HG03354 (cell line): ENCODE results near the gene WSCD2.

Experiments
- ATAC-seq: cut with Tn5 transposase; IDR thresholded peaks from one replicate; pipeline ENCODE4 v1.9.1; 2021; ENCODE audit warnings: mild to moderate bottlenecking; ENCODE audit not compliant: unreplicated experiment, poor library complexity, severe bottlenecking

The WSCD2 gene

GRCh38 chr12:108148521-108149074 is 19.5 kb downstream of the WSCD2 start:
- ATAC-seq = no peak

DNA sequence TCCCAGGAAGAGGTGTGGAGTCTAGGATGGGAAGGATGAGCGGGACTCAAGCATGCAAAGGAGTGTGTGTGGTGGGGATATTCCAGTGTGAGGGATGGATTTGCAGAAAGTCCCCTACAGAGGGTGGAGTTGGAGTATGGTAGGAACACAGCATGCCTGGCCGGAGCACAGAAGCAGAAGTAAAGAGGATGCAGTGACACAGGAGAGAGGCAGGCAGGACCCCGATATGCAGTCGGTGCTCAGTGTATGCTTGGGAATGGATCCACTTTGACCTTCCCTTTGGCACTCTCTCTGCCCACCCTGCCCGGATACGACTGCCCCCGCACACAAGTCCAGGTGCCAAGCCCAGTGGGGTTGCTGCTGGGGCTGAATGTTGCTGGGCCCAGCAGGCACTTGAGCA is 21.3 kb downstream of the WSCD2 start:
- no peak for ATAC-seq

GRCh38 chr12:108151533-108152169 is 22.6 kb downstream of the WSCD2 start:
- ATAC-seq = no peak

DNA sequence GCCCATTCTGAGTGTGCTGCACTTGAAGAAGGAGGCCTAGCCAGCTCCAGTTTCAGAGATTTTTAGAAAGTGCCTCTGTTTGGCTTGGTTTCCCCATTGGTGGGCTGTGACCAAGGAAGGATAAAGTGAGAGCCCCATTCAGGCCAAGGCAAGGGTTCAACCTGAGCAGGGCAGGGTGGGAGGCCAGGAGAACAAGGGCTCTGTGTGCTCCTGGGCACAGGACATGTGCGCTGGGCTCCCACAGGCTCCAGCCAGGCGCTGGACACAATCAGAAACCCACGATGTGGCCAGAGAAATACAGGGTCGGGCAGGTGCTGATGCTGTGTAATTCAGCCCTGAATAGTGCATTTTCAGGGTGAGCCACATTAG is 23.1 kb downstream of the WSCD2 start:
- ATAC-seq = no peak

DNA sequence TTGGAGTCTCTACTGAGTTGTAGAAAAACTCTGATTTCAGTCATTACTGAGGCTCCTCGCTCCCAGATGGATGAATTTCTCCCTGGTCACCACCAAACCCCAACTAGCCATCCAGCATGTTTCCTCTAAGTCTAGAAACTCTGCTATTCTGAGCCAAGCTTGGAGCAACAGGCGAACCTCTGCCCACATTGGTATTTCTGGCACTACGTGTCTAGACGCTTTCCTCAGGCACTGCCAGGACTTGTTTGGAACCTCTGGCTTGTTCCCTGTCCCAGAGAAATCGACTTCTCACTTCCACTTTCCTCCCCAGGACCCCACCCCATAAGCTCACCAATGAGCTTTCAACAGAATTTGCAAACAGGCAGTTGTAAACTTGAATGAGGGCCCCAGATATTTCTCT is 27.6 kb downstream of the WSCD2 start:
- ATAC-seq = no peak

DNA sequence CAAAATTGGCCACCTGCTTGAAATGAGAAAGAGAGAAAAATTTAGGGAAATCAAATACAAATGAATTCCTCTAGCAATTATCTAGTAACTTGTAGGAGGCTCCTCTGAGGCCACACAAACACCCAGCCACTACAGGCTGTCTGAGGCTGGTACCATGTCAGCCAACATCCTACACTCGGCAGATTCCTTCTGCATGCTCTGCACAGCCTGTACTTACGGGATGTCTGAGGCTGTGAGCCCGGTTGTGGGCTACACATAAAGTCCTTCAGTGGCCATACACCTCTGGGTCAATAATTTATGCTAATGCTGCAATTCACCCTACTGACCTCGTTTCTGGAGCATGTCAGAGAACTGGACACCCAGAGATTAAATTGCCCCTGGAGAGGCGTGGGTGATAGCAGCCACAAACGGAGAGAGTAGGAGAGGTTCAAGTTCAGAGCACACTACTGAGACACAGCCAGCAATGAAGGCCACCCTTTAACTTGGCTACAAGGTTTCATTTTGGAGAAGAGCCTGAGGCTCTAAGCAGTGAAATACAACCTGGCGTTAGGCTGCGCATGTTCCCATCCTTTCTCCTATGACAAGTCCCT is 28.9 kb downstream of the WSCD2 start:
- no peak for ATAC-seq

- ATAC-seq = no peak
Measured at GRCh38 chr12:108162207-108162606, 33.1 kb downstream of the WSCD2 start.

DNA sequence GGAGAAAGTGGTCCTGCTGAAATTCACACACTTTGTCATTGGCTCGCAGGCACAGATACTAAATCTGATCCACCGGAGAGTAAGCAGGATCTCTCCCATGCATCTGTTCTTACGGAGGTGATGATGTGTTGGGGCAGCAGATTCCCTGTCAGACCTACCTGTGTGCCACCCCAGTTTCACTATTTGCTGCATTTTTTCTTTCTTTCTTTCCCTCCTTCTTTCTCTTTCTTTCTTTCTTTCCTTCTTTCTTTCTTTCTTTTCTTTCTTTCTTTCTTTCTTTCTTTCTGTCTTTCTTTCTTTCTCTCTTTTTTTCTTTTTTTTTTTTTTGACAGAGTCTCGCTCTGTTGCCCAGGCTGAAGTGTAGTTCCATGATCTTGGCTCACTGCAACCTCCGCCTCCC is 37.4 kb downstream of the WSCD2 start:
- no peak for ATAC-seq

DNA sequence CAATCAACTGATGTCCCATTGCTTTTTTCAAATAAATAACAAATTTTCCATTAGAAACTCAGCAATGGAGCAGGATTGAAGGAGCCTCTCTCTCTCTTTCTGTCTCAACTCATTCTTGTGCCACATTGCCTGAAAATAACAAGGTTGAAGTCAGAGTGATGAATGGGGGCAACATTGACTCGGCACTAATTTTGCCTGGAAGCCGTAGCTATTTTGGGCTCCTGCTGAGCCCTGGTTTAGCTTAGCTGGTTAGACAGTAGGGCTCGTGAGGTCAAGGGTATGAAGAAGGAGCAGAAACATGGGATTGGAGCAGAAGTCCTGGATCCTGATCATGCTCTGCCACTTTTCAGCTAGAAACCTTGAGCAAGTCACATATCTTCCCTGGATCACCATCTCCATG is 38.9 kb downstream of the WSCD2 start:
- ATAC-seq = no peak

DNA sequence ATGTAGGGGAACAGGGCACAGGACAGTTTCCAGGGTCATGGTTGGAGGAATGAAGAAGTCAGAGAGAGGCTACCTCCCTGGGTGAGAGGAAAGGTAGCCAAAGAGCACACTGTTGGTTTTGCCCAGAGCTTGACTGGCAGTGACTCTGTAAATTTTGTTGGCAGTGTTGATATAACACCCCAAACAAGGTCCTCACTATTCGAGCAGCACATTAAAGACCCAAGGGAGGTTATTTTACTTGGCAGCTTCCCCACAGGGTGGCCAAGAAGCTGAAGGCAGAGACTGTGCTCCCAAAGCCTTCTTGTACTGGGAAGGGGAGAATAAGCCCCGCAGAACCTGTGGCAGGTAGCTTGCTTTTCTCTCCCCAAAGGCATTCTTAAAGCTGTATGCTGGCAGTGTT is 40.6 kb downstream of the WSCD2 start:
- no peak for ATAC-seq

GRCh38 chr12:108170164-108170563 is 41.1 kb downstream of the WSCD2 start:
- ATAC-seq = no peak

DNA sequence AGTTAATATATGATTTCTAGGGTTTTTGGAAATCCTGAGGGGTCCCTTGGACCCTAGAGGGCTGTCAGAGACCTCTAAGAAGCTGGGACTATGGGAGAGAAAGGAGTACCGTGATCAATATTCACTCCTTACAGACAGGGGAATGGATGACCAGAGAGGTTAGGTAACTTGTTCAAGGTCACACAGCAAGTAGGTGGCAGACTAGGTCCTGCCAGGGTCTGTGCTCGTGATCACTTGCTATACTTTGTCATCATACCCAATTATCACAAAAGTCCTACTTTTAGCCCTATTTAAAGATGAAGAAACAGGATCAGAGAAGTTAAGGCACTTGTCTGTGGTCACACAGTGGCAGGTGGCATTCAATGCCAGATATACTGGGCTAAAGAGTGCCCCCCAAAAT is 42.9 kb downstream of the WSCD2 start:
- ATAC-seq = no peak

DNA sequence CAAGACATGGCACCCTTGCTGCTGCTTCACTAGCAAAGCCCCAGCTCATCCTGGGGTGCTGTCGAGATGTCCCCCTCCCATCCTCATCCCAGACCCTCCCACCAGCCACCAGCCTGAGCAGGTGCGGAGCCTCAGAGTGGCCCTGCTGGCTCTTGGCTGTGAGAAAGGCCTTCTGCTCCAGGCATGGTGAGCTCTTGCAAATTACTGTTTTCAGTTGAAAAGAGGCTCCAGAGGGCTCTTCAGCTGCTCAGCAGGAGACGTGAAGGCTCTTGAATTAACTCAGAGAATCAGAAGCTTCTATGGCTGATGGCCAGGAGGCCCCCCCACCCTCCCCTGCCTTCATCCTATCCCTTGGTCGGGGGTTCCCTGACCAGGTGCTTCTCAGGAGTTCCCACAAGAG is 44.1 kb downstream of the WSCD2 start:
- no peak for ATAC-seq

DNA sequence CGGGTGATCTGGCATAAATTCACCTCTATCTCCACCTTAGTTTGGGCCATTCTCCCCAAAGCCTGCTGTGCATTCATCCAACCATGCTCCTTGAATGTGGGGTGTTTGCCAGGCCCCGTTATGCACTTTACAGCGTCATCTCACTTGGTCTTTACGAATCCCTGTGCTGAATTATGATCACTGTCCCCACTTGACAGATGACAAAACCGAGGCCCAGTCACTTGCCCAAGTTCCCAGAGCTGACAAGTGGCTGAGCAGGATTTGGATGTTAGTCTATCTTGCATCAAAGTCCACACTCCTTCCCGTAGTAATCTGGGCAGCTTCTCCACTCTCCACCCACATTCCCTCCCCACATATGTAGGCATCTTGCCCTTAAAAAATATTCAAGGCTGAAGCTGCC is 44.8 kb downstream of the WSCD2 start:
- ATAC-seq = no peak

DNA sequence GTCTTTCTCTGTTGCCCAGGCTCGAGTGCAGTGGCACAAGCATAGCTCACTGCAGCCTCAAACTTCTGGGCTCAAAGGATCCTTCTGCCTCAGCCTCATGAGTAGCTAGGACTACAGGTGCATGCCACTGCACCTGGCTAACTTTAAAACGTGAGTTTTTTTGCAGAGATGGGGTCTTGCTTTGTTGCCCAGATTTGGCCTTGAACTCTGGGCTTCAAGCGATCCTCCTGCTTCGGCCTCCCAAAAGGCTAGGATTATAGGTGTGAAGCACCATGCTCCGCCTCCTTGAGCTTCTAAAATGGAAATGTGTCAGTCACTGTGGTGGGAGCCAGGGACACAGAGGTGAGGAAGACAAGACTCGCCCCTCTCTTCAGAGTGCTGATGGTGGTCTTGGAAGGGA is 45.6 kb downstream of the WSCD2 start:
- ATAC-seq = no peak

- ATAC-seq = no peak
Measured at GRCh38 chr12:108175310-108175709, 46.2 kb downstream of the WSCD2 start.

DNA sequence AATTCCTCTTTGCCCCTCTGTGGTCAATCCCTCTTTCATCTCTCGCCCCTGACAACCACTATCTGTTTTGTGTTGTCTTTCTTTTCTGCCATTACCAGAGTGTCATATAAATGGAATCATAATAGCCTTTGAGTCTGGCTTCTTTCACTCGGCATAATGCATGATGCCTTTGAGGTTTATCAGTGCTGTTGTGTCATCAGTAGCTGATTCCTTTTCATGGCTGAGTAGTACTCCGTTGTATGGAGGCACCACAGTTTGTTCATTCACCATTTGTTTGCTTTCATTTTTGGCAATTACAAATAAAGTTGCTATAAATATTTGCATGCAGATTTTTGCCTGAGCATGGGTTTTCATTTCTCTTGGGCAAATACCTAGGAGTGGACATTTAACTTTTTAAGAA is 47.2 kb downstream of the WSCD2 start:
- ATAC-seq = no peak

GRCh38 chr12:108177131-108177530 is 48.0 kb downstream of the WSCD2 start:
- ATAC-seq = no peak

DNA sequence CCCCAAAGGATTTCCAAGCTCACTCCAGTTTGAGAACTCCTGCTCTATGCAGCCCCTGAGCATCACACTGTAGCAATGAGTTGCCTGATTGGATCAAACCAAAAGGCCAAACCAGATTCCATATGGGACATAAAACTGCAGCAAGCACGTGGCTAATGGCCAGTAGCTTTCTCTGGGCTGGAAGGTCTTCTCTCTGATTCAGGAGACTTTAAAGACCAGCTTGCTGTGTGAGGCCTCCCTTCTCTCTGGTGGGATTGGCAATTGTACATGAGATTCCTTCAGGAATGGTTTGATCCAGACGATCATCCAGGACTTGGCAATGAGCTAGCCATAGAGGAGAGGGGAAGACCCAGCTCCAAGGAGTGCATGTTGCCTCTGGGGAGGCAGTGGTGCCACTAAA is 50.2 kb downstream of the WSCD2 start:
- no peak for ATAC-seq

- no peak for ATAC-seq
Measured at GRCh38 chr12:108180255-108181094, 51.4 kb downstream of the WSCD2 start.

DNA sequence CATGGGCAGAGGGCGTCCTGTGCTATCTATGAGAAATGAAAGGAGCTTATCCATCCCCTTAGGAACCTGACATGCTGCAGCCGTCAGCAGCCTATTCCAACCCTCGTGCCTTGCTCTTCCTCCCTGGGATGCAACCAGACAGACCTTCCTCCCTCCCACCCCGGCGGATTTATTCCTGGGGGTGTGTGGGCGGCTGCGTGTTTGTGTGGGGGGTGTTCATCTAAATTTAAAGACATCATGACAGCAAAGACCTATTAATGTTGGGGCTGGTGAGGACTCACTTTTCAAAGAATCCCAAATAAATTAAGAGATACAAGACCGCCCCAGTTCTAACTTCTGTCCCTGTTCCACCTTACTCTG is 52.0 kb downstream of the WSCD2 start:
- no peak for ATAC-seq
